A549 (cell line): ENCODE data around the gene TNRC6A. TPM values are rescaled to one million over a fixed set of nuclear protein-coding genes. Genes with fewer than 3 reads are reported as not detected.

Source experiments
- ATAC-seq, 2 experiments: fragments of 200-7000 bp in 1 of 2; fragments of >200 bp in 1 of 2; cut with Nextera tagmentation in 1 of 2; cut with Tn5 transposase in 1 of 2; 3 replicates each; pipeline versions ENCODE4 v1.8.0 to v1.9.1; 2018 to 2020; ENCODE audit warnings: mild to moderate bottlenecking in 1 of 2, moderate library complexity in 1 of 2
- CTCF ChIA-PET: fragments of 300-600 bp; sonication (Branson Sonifier 250); formaldehyde crosslinking; extraction: SDS; loops from one replicate; lab custom pipeline; 2021; ENCODE audit warnings: antibody characterized with exemption, inconsistent platforms; lab: Yijun Ruan, JAX
- POLR2A ChIA-PET: fragments of 350-600 bp; formaldehyde crosslinking; extraction: SDS; loops from one replicate; lab custom pipeline; 2021; ENCODE audit warnings: antibody characterized with exemption, inconsistent platforms; lab: Yijun Ruan, JAX
- DNase-seq, 2 experiments: peaks; one replicate each; pipeline versions ENCODE4 v3.0.0 to v3.0.0-alpha.2; 2011 to 2016; ENCODE audit warnings: low read depth in 1 of 2, low spot score in 1 of 2
- FAIRE-seq: peaks from 2 replicates; lab custom pipeline; 2011; peaks lifted over from hg19 to GRCh38; lab: Jason Lieb, UNC
- H3K27ac ChIP-seq, 2 experiments: fragments of >200 bp; sonication (Bioruptor Twin); formaldehyde crosslinking; 3 replicates each; pipeline ENCODE4 v1.5.1; 2016 to 2017
- H3K4me1 ChIP-seq: fragments of >200 bp; sonication (Bioruptor Twin); formaldehyde crosslinking; 3 replicates; pipeline ENCODE4 v1.6.1; 2016
- H3K4me2 ChIP-seq: fragments of >200 bp; sonication (Bioruptor Twin); formaldehyde crosslinking; 3 replicates; pipeline ENCODE4 v1.6.1; 2016
- H3K4me3 ChIP-seq: fragments of >200 bp; sonication (Bioruptor Twin); formaldehyde crosslinking; 3 replicates; pipeline ENCODE4 v1.5.1; 2016
- H3K9me3 ChIP-seq: fragments of >200 bp; sonication (Bioruptor Twin); formaldehyde crosslinking; 3 replicates; pipeline ENCODE4 v1.6.1; 2016
- ATOH8 ChIP-seq: fragments of 250-450 bp; sonication (Bioruptor Pico); IDR thresholded peaks from 2 replicates; pipeline ENCODE4 v1.5.0; 2020; ENCODE audit warnings: low read depth, mild to moderate bottlenecking, moderate library complexity
- BHLHE40 ChIP-seq: IDR thresholded peaks from 2 replicates; pipeline ENCODE4 v1.6.1; 2012; ENCODE audit warnings: low read depth, low read length, inconsistent platforms
- CEBPB ChIP-seq, 2 experiments: fragments of >200 bp in 1 of 2; sonication (Bioruptor Twin) in 1 of 2; formaldehyde crosslinking in 1 of 2; IDR thresholded peaks; 2 replicates each; pipeline ENCODE4 v1.6.1; 2012 to 2016
- CTCF ChIP-seq: fragments of >200 bp; sonication (Bioruptor Twin); formaldehyde crosslinking; IDR thresholded peaks from 3 replicates; pipeline ENCODE4 v1.5.1; 2016
- EHF ChIP-seq: fragments of 250-450 bp; sonication (Bioruptor Pico); IDR thresholded peaks from 2 replicates; pipeline ENCODE4 v1.5.0; 2020; ENCODE audit warnings: mild to moderate bottlenecking
- ELK1 ChIP-seq: fragments of 150-350 bp; IDR thresholded peaks from 2 replicates; pipeline ENCODE4 v1.6.1; 2014; ENCODE audit warnings: low read depth, mild to moderate bottlenecking, low read length
- EP300 ChIP-seq, 2 experiments: fragments of >200 bp; sonication (Bioruptor Twin); formaldehyde crosslinking; IDR thresholded peaks; 2 replicates in 1 of 2; 3 replicates in 1 of 2; pipeline ENCODE4 v1.6.1; 2016 to 2017
- FOXS1 ChIP-seq: fragments of 250-450 bp; sonication (Bioruptor Pico); IDR thresholded peaks from 2 replicates; pipeline ENCODE4 v1.5.0; 2020; ENCODE audit warnings: mild to moderate bottlenecking, moderate library complexity
- HDAC2 ChIP-seq: fragments of 200-600 bp; sonication (generic); IDR thresholded peaks from 2 replicates; pipeline ENCODE4 v1.6.1; 2016
- HES2 ChIP-seq: fragments of >200 bp; sonication (Bioruptor Twin); formaldehyde crosslinking; IDR thresholded peaks from 2 replicates; pipeline ENCODE4 v1.6.1; 2016
- HOXA7 ChIP-seq: fragments of 250-450 bp; sonication (Bioruptor Pico); IDR thresholded peaks from 2 replicates; pipeline ENCODE4 v1.5.0; 2020; ENCODE audit warnings: mild to moderate bottlenecking, moderate library complexity
- HOXB13 ChIP-seq: fragments of 250-450 bp; sonication (Bioruptor Pico); IDR thresholded peaks from 2 replicates; pipeline ENCODE4 v1.5.0; 2020; ENCODE audit warnings: low read depth, mild to moderate bottlenecking, moderate library complexity
- HOXB5 ChIP-seq: fragments of 250-450 bp; sonication (Bioruptor Pico); IDR thresholded peaks from 2 replicates; pipeline ENCODE4 v1.5.0; 2020; ENCODE audit warnings: mild to moderate bottlenecking, moderate library complexity
- KDM1A ChIP-seq: fragments of 200-600 bp; sonication (generic); IDR thresholded peaks from 2 replicates; pipeline ENCODE4 v1.6.1; 2016; ENCODE audit warnings: low read depth, mild to moderate bottlenecking
- MAX ChIP-seq: IDR thresholded peaks from 2 replicates; pipeline ENCODE4 v1.6.1; 2012
- MAZ ChIP-seq: fragments of 150-350 bp; IDR thresholded peaks from 2 replicates; pipeline ENCODE4 v1.6.1; 2014; ENCODE audit warnings: antibody characterized with exemption, low read depth, low read length, borderline replicate concordance
- NR3C1 ChIP-seq: fragments of >200 bp; sonication (Bioruptor Twin); formaldehyde crosslinking; IDR thresholded peaks from 3 replicates; pipeline ENCODE4 v1.6.1; 2017
- PBX3 ChIP-seq: IDR thresholded peaks from 2 replicates; pipeline ENCODE4 v1.6.1; 2012
- POLR2A ChIP-seq: IDR thresholded peaks from 2 replicates; pipeline ENCODE4 v1.6.1; 2012; ENCODE audit warnings: mild to moderate bottlenecking, low read length
- POLR2AphosphoS2 ChIP-seq: conservative IDR thresholded peaks from 2 replicates; pipeline ENCODE4 v1.6.1; 2012; ENCODE audit warnings: low read length, improper control_type of control experiment, inconsistent platforms
- RARB ChIP-seq: fragments of 250-450 bp; sonication (Bioruptor Pico); IDR thresholded peaks from 2 replicates; pipeline ENCODE4 v1.8.0; 2021; ENCODE audit warnings: mild to moderate bottlenecking, moderate library complexity
- SMC3 ChIP-seq: fragments of >200 bp; sonication (Bioruptor Twin); formaldehyde crosslinking; IDR thresholded peaks from 3 replicates; pipeline ENCODE4 v1.6.1; 2018; ENCODE audit warnings: inconsistent platforms
- ZC3H11A ChIP-seq: fragments of 450-650 bp; IDR thresholded peaks from 2 replicates; pipeline ENCODE4 v1.6.1; 2014; ENCODE audit warnings: antibody characterized with exemption, mild to moderate bottlenecking
- ZFP36 ChIP-seq: fragments of 450-650 bp; IDR thresholded peaks from 2 replicates; pipeline ENCODE4 v1.6.1; 2014; ENCODE audit warnings: borderline replicate concordance; ENCODE audit not compliant: partially characterized antibody
- ZNF302 ChIP-seq: fragments of 250-450 bp; sonication (Bioruptor Pico); IDR thresholded peaks from 2 replicates; pipeline ENCODE4 v1.9.0; 2021; ENCODE audit warnings: inconsistent platforms, mild to moderate bottlenecking, moderate library complexity
- ZSCAN20 ChIP-seq: fragments of 250-450 bp; sonication (Bioruptor Pico); IDR thresholded peaks from 2 replicates; pipeline ENCODE4 v1.8.0; 2022; ENCODE audit warnings: mild to moderate bottlenecking, moderate library complexity
- WGBS: methylation state at CpG from one replicate; pipeline ENCODE4 v1.1.6; 2017; ENCODE audit errors: missing lambda C conversion rate; 5-methylcytosine and 5-hydroxymethylcytosine counted together
- polyA plus RNA-seq, 4 experiments: library from polyadenylated mRNA; depleted of rRNA in 3 of 4; stranded (reverse); fragments of >200 nt; fragmentation: RNase III in 1 of 4; extraction: RNeasy Plus Mini Kit Qiagen cat#74134 plus additional on column Dnase treatment in 1 of 4; gene quantifications; 2 replicates in 3 of 4; 3 replicates in 1 of 4; pipeline ENCODE4 v1.2.3, GENCODE V29; 2011 to 2017

TNRC6A gene
- polyA plus RNA-seq, 2 of the 4 experiments (the other 2 are of a cell fraction) = 26.7 to 51.6 TPM

GRCh38 chr16:24753437-24753836 is 24.0 kb downstream of the TNRC6A start:
- H3K9me3 ChIP-seq = no peaks in the 10 kb centered on the region
- H3K4me3 ChIP-seq = no peak overlapping the region
- ChIA-PET CTCF (interaction anchor here (0.6 to 1.5 kb wide), 3 partner anchors 23 to 260 kb away, joined by 3 to 4 read pairs (median 4); no protein-coding TSS in a partner anchor), POLR2A (no interaction called here)
- no peak overlapping the region for H3K27ac ChIP-seq
- no peak for TF ChIP-seq PBX3
- H3K4me2 ChIP-seq = no peak overlapping the region
- FAIRE-seq (no peak), ATAC-seq (no peak), DNase-seq (no peak)
- peaks cover 16% of the 10 kb centered on the region for H3K4me1 ChIP-seq
- WGBS = 94% methylated on average over 3 of the region's 3 CpGs

GRCh38 chr16:24754543-24754942 is 25.1 kb downstream of the TNRC6A start:
- H3K4me2 ChIP-seq = no peak overlapping the region
- H3K4me1 ChIP-seq = peaks cover 8% of the 10 kb centered on the region; the same call in 2 of the 3 replicates
- no peak overlapping the region for H3K27ac ChIP-seq
- TF ChIP-seq PBX3 = no peak
- TF ChIP-seq RARB = no peak
- no peak for TF ChIP-seq CEBPB (IDR thresholded peaks at IDR 0.05)
- TF ChIP-seq NR3C1 = no peak
- TF ChIP-seq MAX = no peak
- no peak for TF ChIP-seq EP300 (IDR thresholded peaks at IDR 0.05)
- TF ChIP-seq ZC3H11A = no peak
- no peak for TF ChIP-seq ZFP36
- no peak for TF ChIP-seq HOXB5 (CRISPR knock-in tag)
- TF ChIP-seq ZSCAN20 (CRISPR knock-in tag) = no peak
- no peak for TF ChIP-seq HOXA7
- TF ChIP-seq HOXB13 (CRISPR knock-in tag) = no peak
- TF ChIP-seq BHLHE40 = no peak
- no peak for TF ChIP-seq KDM1A
- no peak for TF ChIP-seq MAZ
- TF ChIP-seq POLR2AphosphoS2 = no peak
- no peak for TF ChIP-seq CTCF
- no peak for TF ChIP-seq POLR2A
- no peak for TF ChIP-seq ZNF302
- no peak for TF ChIP-seq FOXS1 (CRISPR knock-in tag)
- FAIRE-seq (no peak), ATAC-seq (no peak), DNase-seq (no peak)
- H3K4me3 ChIP-seq = no peak overlapping the region
- H3K9me3 ChIP-seq = no peaks in the 10 kb centered on the region
- CTCF ChIA-PET = no interaction called here
- POLR2A ChIA-PET = no interaction called here
- 95% methylated on average over 2 of the region's 2 CpGs for WGBS

GRCh38 chr16:24755201-24755874 is 25.9 kb downstream of the TNRC6A start:
- 93% methylated on average over 3 of the region's 3 CpGs for WGBS
- Histone ChIP-seq H3K9me3 (no peaks in the 10 kb centered on the region), H3K4me2 (no peak overlapping the region), H3K4me3 (no peak overlapping the region), H3K27ac (no peak overlapping the region), H3K4me1 (peaks cover 5% of the 10 kb centered on the region; the same call in 1 of the 3 replicates)
- POLR2A ChIA-PET = no interaction called here
- FAIRE-seq (no peak), DNase-seq (no peak), ATAC-seq (no peak)
- CTCF ChIA-PET = no interaction called here
- TF ChIP-seq HES2 (no peak), EHF (CRISPR knock-in tag) (no peak), PBX3 (no peak), ATOH8 (CRISPR knock-in tag) (no peak), CEBPB (IDR thresholded peaks at IDR 0.05) (no peak), BHLHE40 (no peak), POLR2AphosphoS2 (no peak), FOXS1 (CRISPR knock-in tag) (no peak), ZFP36 (no peak), HDAC2 (no peak), ELK1 (no peak), ZC3H11A (no peak), SMC3 (no peak)
